Inflammatory macrophage treated with lipopolysaccharide for 1 hour (primary cell): ENCODE results near the gene RNF151.

ENCODE experiments used
- DNase-seq, 2 donors: peaks; one replicate each; pipeline ENCODE4 v3.0.0-alpha.2; 2020 to 2022

Gene RNF151

GRCh38 chr16:1993731-1994131 lies 27.1 kb downstream of the RNF151 start:
- DNase-seq: peak; percentile 54 to 65

GRCh38 chr16:1997494-1998359 lies 31.1 kb downstream of the RNF151 start:
- DNase-seq: no peak

GRCh38 chr16:1998360-1998835 lies 31.7 kb downstream of the RNF151 start:
- no peak for DNase-seq

- no peak for DNase-seq
These were observed 32.5 kb downstream of the RNF151 start for GRCh38 chr16:1998852-1999801.

GRCh38 chr16:1999866-2000514 lies 33.3 kb downstream of the RNF151 start:
- DNase-seq: no peak

- no peak for DNase-seq
These were observed 34.4 kb downstream of the RNF151 start for GRCh38 chr16:2001035-2001434.

- no peak for DNase-seq
These were observed 35.0 kb downstream of the RNF151 start for GRCh38 chr16:2001456-2002355.

GRCh38 chr16:2002406-2003230 lies 36.0 kb downstream of the RNF151 start:
- DNase-seq: no peak

GRCh38 chr16:2003231-2003826 lies 36.7 kb downstream of the RNF151 start:
- no peak for DNase-seq

- peak; percentile 84 to 94 for DNase-seq
These were observed 37.4 kb downstream of the RNF151 start for GRCh38 chr16:2003827-2004641.

- DNase-seq: peak; percentile 53 to 66
These were observed 38.3 kb downstream of the RNF151 start for GRCh38 chr16:2004795-2005517.

- DNase-seq: peak; percentile 55 to 58
These were observed 39.0 kb downstream of the RNF151 start for GRCh38 chr16:2005646-2006045.

- no peak for DNase-seq
These were observed 39.7 kb downstream of the RNF151 start for GRCh38 chr16:2006317-2006716.

GRCh38 chr16:2007081-2007836 lies 40.6 kb downstream of the RNF151 start:
- no peak for DNase-seq

GRCh38 chr16:2008009-2008526 lies 41.4 kb downstream of the RNF151 start:
- no peak for DNase-seq

- peak; percentile 28 to 36 for DNase-seq
These were observed 42.0 kb downstream of the RNF151 start for GRCh38 chr16:2008631-2009163.

GRCh38 chr16:2009164-2009711 lies 42.6 kb downstream of the RNF151 start:
- DNase-seq: peak; percentile 29 to 35
